ENCODE results near the gene ZNF865. TPM values are rescaled to one million over a fixed set of nuclear protein-coding genes. Genes with fewer than 3 reads are reported as not detected.

Gene ZNF865
- total RNA-seq, 1 donor from 2014 or later = 0.49 TPM

DNA sequence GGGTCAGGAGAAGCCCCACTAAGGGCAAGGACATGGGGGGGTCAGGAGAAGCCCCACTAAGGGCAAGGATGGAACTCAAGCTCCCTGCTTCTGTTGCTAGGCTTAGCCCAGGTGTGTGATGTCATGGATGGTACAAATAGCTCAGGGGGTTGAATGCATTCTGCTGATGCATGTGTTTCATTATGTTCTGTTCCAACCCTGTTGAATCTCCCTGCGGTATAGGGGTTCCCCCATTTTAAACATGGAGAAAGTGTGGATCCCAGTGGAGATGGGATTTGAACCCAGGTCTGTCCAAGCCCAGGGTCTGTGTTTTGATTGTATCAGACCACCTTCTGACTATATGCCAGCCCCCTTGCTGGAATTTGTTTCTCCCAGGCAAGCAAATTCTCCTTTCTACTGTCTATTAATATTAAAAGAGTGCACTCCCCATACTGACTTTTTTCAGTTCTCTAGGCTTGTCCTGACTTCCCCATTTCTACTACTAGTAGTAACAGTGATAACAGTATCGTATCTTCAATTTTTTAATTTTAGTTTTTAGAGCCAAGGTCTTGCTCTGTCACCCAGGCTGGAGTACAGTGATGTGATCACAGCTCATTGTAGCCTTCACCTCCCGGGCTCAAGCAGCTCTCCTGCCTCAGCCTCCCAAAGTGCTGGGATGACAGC lies 6.7 kb downstream of the ZNF865 start:
- DNase-seq (ENCODE audit: low spot score) = no peak
- H3K4me2 ChIP-seq = no peak overlapping the region
- no peak overlapping the region for H3K4me3 ChIP-seq
- peaks cover 2% of the 10 kb centered on the region for H3K27me3 Mint-ChIP-seq (ENCODE audit: insufficient read depth, low read depth)
- no peak overlapping the region for H3K27ac ChIP-seq
- no peak overlapping the region for H3K27ac Mint-ChIP-seq
- TF ChIP-seq EZH2phosphoT487 (IDR thresholded peaks at IDR 0.05) (no peak), EZH2 (IDR thresholded peaks at IDR 0.05) (no peak)
- TF ChIP-seq, protein P1, sequence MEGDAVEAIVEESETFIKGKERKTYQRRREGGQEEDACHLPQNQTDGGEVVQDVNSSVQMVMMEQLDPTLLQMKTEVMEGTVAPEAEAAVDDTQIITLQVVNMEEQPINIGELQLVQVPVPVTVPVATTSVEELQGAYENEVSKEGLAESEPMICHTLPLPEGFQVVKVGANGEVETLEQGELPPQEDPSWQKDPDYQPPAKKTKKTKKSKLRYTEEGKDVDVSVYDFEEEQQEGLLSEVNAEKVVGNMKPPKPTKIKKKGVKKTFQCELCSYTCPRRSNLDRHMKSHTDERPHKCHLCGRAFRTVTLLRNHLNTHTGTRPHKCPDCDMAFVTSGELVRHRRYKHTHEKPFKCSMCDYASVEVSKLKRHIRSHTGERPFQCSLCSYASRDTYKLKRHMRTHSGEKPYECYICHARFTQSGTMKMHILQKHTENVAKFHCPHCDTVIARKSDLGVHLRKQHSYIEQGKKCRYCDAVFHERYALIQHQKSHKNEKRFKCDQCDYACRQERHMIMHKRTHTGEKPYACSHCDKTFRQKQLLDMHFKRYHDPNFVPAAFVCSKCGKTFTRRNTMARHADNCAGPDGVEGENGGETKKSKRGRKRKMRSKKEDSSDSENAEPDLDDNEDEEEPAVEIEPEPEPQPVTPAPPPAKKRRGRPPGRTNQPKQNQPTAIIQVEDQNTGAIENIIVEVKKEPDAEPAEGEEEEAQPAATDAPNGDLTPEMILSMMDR (IDR thresholded peaks at IDR 0.05) = no peak
- H2AFZ ChIP-seq (replicated peaks) = no peak overlapping the region
- peaks cover 17% of the 10 kb centered on the region for H3K4me1 Mint-ChIP-seq
- no peaks in the 10 kb centered on the region for H3F3A ChIP-seq (ENCODE audit: low read depth)
- H3K9ac ChIP-seq = no peak overlapping the region
- peaks cover 56% of the 10 kb centered on the region for H4K20me1 ChIP-seq (ENCODE audit: low read depth)
- no peaks in the 10 kb centered on the region for H3K4me1 ChIP-seq
- no peaks in the 10 kb centered on the region for H3K9me3 Mint-ChIP-seq
- H3K4me3 Mint-ChIP-seq = no peak overlapping the region
- H3K9me3 ChIP-seq (ENCODE audit: low read depth) = no peaks in the 10 kb centered on the region
- no peaks in the 10 kb centered on the region for H3K36me3 ChIP-seq
- H3K36me3 Mint-ChIP-seq = peaks cover 20% of the 10 kb centered on the region
- H3K79me2 ChIP-seq (ENCODE audit: low read depth) = peaks cover 37% of the 10 kb centered on the region
- H3K27me3 ChIP-seq = no peaks in the 10 kb centered on the region

DNA sequence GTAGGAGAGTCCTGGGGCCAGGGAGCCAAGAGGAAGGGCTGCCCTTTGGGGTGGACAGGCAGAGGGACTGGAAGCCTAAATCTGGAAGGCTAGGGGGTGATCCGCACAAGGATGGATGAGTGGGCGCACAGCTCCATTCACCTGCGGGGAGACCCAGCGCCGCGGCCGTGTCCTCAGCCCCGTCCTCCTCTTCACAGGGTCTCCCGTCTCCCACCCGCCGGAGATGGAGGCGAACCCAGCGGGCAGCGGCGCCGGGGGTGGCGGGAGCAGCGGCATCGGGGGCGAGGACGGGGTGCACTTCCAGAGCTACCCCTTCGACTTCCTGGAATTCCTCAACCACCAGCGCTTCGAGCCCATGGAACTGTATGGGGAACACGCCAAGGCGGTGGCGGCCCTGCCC lies 7.9 kb downstream of the ZNF865 start:
- Histone ChIP-seq H3K36me3 (no peaks in the 10 kb centered on the region), H3K4me2 (no peak overlapping the region), H3K4me1 (no peaks in the 10 kb centered on the region), H3F3A (ENCODE audit: low read depth) (no peaks in the 10 kb centered on the region), H3K27ac (no peak overlapping the region), H3K27me3 (no peaks in the 10 kb centered on the region), H2AFZ (replicated peaks) (no peak overlapping the region), H3K9me3 (ENCODE audit: low read depth) (no peaks in the 10 kb centered on the region), H3K4me3 (no peak overlapping the region), H3K79me2 (ENCODE audit: low read depth) (peaks cover 26% of the 10 kb centered on the region), H3K9ac (no peak overlapping the region), H4K20me1 (ENCODE audit: low read depth) (peaks cover 45% of the 10 kb centered on the region)
- Mint-ChIP-seq H3K27ac (no peak overlapping the region), H3K27me3 (ENCODE audit: insufficient read depth, low read depth) (peaks cover 6% of the 10 kb centered on the region), H3K9me3 (no peaks in the 10 kb centered on the region), H3K36me3 (peaks cover 24% of the 10 kb centered on the region), H3K4me1 (peaks cover 15% of the 10 kb centered on the region), H3K4me3 (no peak overlapping the region)
- no peak for DNase-seq (ENCODE audit: low spot score)
- TF ChIP-seq, protein P1 (IDR thresholded peaks at IDR 0.05) = no peak
- TF ChIP-seq EZH2phosphoT487 (IDR thresholded peaks at IDR 0.05) = no peak
- no peak for TF ChIP-seq EZH2 (IDR thresholded peaks at IDR 0.05)

DNA sequence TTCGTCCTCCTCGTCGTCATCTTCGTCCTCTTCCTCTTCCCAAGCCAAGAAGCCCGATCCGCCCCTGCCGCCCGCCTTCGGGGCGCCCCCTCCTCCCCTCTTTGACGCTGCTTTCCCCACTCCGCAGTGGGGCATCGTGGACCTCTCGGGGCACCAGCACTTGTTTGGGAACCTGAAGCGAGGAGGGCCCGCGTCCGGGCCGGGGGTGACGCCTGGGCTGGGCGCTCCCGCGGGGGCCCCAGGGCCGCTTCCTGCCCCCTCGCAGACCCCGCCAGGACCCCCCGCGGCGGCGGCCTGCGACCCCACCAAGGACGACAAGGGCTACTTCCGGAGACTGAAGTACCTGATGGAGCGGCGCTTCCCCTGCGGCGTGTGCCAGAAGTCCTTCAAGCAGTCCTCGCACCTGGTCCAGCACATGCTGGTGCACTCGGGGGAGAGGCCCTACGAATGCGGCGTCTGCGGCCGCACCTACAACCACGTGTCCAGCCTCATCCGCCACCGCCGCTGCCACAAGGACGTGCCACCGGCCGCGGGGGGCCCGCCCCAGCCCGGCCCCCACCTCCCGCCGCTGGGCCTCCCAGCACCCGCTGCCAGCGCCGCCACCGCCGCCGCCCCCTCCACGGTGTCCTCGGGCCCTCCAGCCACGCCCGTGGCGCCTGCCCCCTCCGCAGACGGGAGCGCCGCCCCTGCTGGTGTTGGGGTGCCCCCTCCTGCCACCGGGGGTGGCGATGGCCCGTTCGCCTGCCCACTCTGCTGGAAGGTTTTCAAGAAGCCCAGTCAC lies 8.7 kb downstream of the ZNF865 start:
- Histone ChIP-seq H3K36me3 (no peaks in the 10 kb centered on the region), H3F3A (ENCODE audit: low read depth) (no peaks in the 10 kb centered on the region), H3K4me3 (no peak overlapping the region), H4K20me1 (ENCODE audit: low read depth) (peaks cover 38% of the 10 kb centered on the region), H3K79me2 (ENCODE audit: low read depth) (peaks cover 19% of the 10 kb centered on the region), H3K27ac (no peak overlapping the region), H3K4me2 (no peak overlapping the region), H3K4me1 (no peaks in the 10 kb centered on the region), H3K9me3 (ENCODE audit: low read depth) (no peaks in the 10 kb centered on the region), H3K9ac (no peak overlapping the region), H2AFZ (replicated peaks) (no peak overlapping the region), H3K27me3 (no peaks in the 10 kb centered on the region)
- DNase-seq (ENCODE audit: low spot score) = no peak
- TF ChIP-seq EZH2 (IDR thresholded peaks at IDR 0.05) (no peak), EZH2phosphoT487 (IDR thresholded peaks at IDR 0.05) (no peak)
- TF ChIP-seq, protein P1 (IDR thresholded peaks at IDR 0.05) = no peak
- Mint-ChIP-seq H3K4me3 (no peak overlapping the region), H3K27ac (no peak overlapping the region), H3K27me3 (ENCODE audit: insufficient read depth, low read depth) (peaks cover 6% of the 10 kb centered on the region), H3K36me3 (peaks cover 25% of the 10 kb centered on the region), H3K4me1 (peaks cover 14% of the 10 kb centered on the region), H3K9me3 (no peaks in the 10 kb centered on the region)

Data from neural progenitor cell (in vitro differentiated cells).